Common myeloid progenitor, CD34-positive (primary cell): ENCODE results near the gene MAP2K5.

Experiments
- CTCF ChIA-PET: fragments of 350-600 bp; sonication (Branson Sonifier 250); formaldehyde crosslinking; loops from one replicate; lab custom pipeline; 2021; ENCODE audit warnings: antibody characterized with exemption; lab: Charles Lee
- POLR2A ChIA-PET: fragments of 350-600 bp; sonication (Branson Sonifier 250); formaldehyde crosslinking; loops from one replicate; lab custom pipeline; 2021; ENCODE audit warnings: antibody characterized with exemption; lab: Charles Lee
- DNase-seq, 3 donors: peaks; one replicate each; pipeline versions ENCODE4 v3.0.0 to v3.0.0-alpha.2; 2013
- H3K27ac ChIP-seq, 2 experiments: 1 replicate in 1 of 2; 2 replicates in 1 of 2; pipeline ENCODE4 v1.7.0; 2013; ENCODE audit warnings: inconsistent platforms in 2 of 2, low read length in 2 of 2, mild to moderate bottlenecking in 2 of 2, low read depth in 1 of 2, moderate library complexity in 1 of 2; ENCODE audit not compliant: severe bottlenecking in 2 of 2, insufficient read depth in 1 of 2, poor library complexity in 1 of 2
- H3K27me3 ChIP-seq, 5 experiments: replicated peaks in 2 of 5; 1 replicate in 3 of 5; 2 replicates in 2 of 5; pipeline versions ENCODE4 v1.6.1 to v1.7.0; 2013; ENCODE audit warnings: low read length in 4 of 5, mild to moderate bottlenecking in 2 of 5, moderate library complexity in 2 of 5, inconsistent platforms in 1 of 5; ENCODE audit not compliant: insufficient read depth in 5 of 5, control insufficient read depth in 4 of 5
- H3K36me3 ChIP-seq, 4 experiments: 1 replicate in 2 of 4; 2 replicates in 2 of 4; pipeline versions ENCODE4 v1.6.1 to v1.7.0; 2013; ENCODE audit warnings: low read length in 3 of 4, control low read depth in 1 of 4, mild to moderate bottlenecking in 1 of 4; ENCODE audit not compliant: control insufficient read depth in 4 of 4, insufficient read depth in 4 of 4
- H3K4me1 ChIP-seq, 4 experiments: 1 replicate in 3 of 4; 2 replicates in 1 of 4; pipeline versions ENCODE4 v1.6.1 to v1.7.1; 2013; ENCODE audit warnings: low read length in 3 of 4, mild to moderate bottlenecking in 3 of 4, control low read depth in 1 of 4, inconsistent platforms in 1 of 4, moderate library complexity in 1 of 4; ENCODE audit not compliant: control insufficient read depth in 4 of 4, insufficient read depth in 4 of 4; ENCODE audit errors: control extremely low read depth in 1 of 4
- H3K4me3 ChIP-seq, 7 experiments: 1 replicate in 4 of 7; 2 replicates in 3 of 7; pipeline versions ENCODE4 v1.5.1 to v1.7.0; 2013; ENCODE audit warnings: mild to moderate bottlenecking in 7 of 7, low read length in 6 of 7, moderate library complexity in 6 of 7, inconsistent platforms in 2 of 7, low read depth in 2 of 7, control low read depth in 1 of 7; ENCODE audit not compliant: insufficient read depth in 4 of 7, control insufficient read depth in 1 of 7; ENCODE audit errors: extremely low read depth in 1 of 7
- H3K9me3 ChIP-seq, 5 experiments: 1 replicate in 4 of 5; 2 replicates in 1 of 5; pipeline versions ENCODE4 v1.6.1 to v1.7.1; 2013; ENCODE audit warnings: low read length in 4 of 5, mild to moderate bottlenecking in 2 of 5, inconsistent platforms in 1 of 5, low read depth in 1 of 5, moderate library complexity in 1 of 5; ENCODE audit not compliant: control insufficient read depth in 4 of 5, insufficient read depth in 2 of 5; ENCODE audit errors: control extremely low read depth in 1 of 5
- WGBS: methylation state at CpG from one replicate; pipeline ENCODE4 v1.1.5; 2013; ENCODE audit not compliant: insufficient coverage; 5-methylcytosine and 5-hydroxymethylcytosine counted together

The MAP2K5 gene

GRCh38 chr15:67564021-67564967 is 21.8 kb downstream of the MAP2K5 start:
- no peak overlapping the region for H3K4me3 ChIP-seq
- no peak overlapping the region for H3K27ac ChIP-seq
- ChIA-PET CTCF (interaction anchor here (0.7 kb wide), 2 partner anchors 9 to 18 kb away, joined by 3 read pairs; no protein-coding TSS in a partner anchor), POLR2A (interaction anchor here (0.6 kb wide), 1 partner anchor 17 kb away, joined by 3 read pairs; no protein-coding TSS in a partner anchor)
- peaks cover 0 to 15% (median 10%) of the 10 kb centered on the region in 4 experiments for H3K36me3 ChIP-seq
- peaks cover 0 to 2% (median 0%) of the 10 kb centered on the region in 5 experiments for H3K9me3 ChIP-seq
- 86% methylated on average over 1 of the region's 2 CpGs for WGBS
- peaks cover 0 to 8% (median 3%) of the 10 kb centered on the region in 4 experiments for H3K4me1 ChIP-seq
- no peaks in the 10 kb centered on the region for H3K27me3 ChIP-seq
- no peak for DNase-seq

- Histone ChIP-seq H3K4me3 (no peak overlapping the region), H3K4me1 (peaks cover 0 to 8% (median 3%) of the 10 kb centered on the region in 4 experiments), H3K9me3 (no peaks in the 10 kb centered on the region), H3K36me3 (peaks cover 0 to 10% (median 6%) of the 10 kb centered on the region in 4 experiments), H3K27ac (no peak overlapping the region), H3K27me3 (no peaks in the 10 kb centered on the region)
- DNase-seq, result peak; percentile 14 to 65 (median 60)
- CTCF ChIA-PET, result interaction anchor here (0.7 kb wide), 2 partner anchors 10 to 18 kb away, joined by 3 read pairs; no protein-coding TSS in a partner anchor
- WGBS, result 0% methylated on average over 1 of the region's 3 CpGs
- POLR2A ChIA-PET, result interaction anchor here (0.6 kb wide), 1 partner anchor 16 kb away, joined by 3 read pairs; no protein-coding TSS in a partner anchor
Measured at GRCh38 chr15:67564968-67565345, 22.5 kb downstream of the MAP2K5 start.

- H3K27me3 ChIP-seq, result no peaks in the 10 kb centered on the region
- CTCF ChIA-PET, result interaction anchor here (1.4 kb wide), 1 partner anchor 29 kb away, joined by 3 read pairs; no protein-coding TSS in a partner anchor
- no peak overlapping the region for H3K27ac ChIP-seq
- DNase-seq, result no peak
- H3K4me1 ChIP-seq, result peaks cover 0 to 6% (median 3%) of the 10 kb centered on the region in 4 experiments
- H3K9me3 ChIP-seq, result no peaks in the 10 kb centered on the region
- WGBS, result 97% methylated on average over 3 of the region's 3 CpGs
- peaks cover 0 to 5% (median 2%) of the 10 kb centered on the region in 4 experiments for H3K36me3 ChIP-seq
- H3K4me3 ChIP-seq, result no peak overlapping the region
- POLR2A ChIA-PET, result no interaction called here
Measured at GRCh38 chr15:67569668-67570067, 27.2 kb downstream of the MAP2K5 start.

- ChIA-PET CTCF (interaction anchor here (1.4 kb wide), 1 partner anchor 31 kb away, joined by 3 read pairs; no protein-coding TSS in a partner anchor), POLR2A (no interaction called here)
- H3K36me3 ChIP-seq, result peaks cover 0 to 5% (median 2%) of the 10 kb centered on the region in 4 experiments
- H3K27me3 ChIP-seq, result no peaks in the 10 kb centered on the region
- WGBS, result 100% methylated on average over 4 of the region's 4 CpGs
- H3K27ac ChIP-seq, result no peak overlapping the region
- H3K4me3 ChIP-seq, result no peak overlapping the region
- H3K9me3 ChIP-seq, result no peaks in the 10 kb centered on the region
- DNase-seq, result no peak
- H3K4me1 ChIP-seq, result no peaks in the 10 kb centered on the region
Measured at GRCh38 chr15:67570875-67571647, 28.6 kb downstream of the MAP2K5 start.

GRCh38 chr15:67571648-67572415 is 29.3 kb downstream of the MAP2K5 start:
- POLR2A ChIA-PET, result no interaction called here
- no peak overlapping the region for H3K27ac ChIP-seq
- no peak for DNase-seq
- no peak overlapping the region for H3K4me3 ChIP-seq
- no peaks in the 10 kb centered on the region for H3K27me3 ChIP-seq
- CTCF ChIA-PET, result no interaction called here
- no peaks in the 10 kb centered on the region for H3K4me1 ChIP-seq
- peaks cover 0 to 5% (median 2%) of the 10 kb centered on the region in 4 experiments for H3K36me3 ChIP-seq
- 100% methylated on average over 3 of the region's 5 CpGs for WGBS
- no peaks in the 10 kb centered on the region for H3K9me3 ChIP-seq

GRCh38 chr15:67573194-67573593 is 30.7 kb downstream of the MAP2K5 start:
- ChIA-PET CTCF (no interaction called here), POLR2A (no interaction called here)
- Histone ChIP-seq H3K4me3 (no peak overlapping the region), H3K27ac (no peak overlapping the region), H3K27me3 (no peaks in the 10 kb centered on the region), H3K9me3 (no peaks in the 10 kb centered on the region), H3K4me1 (no peaks in the 10 kb centered on the region), H3K36me3 (peaks cover 0 to 5% (median 2%) of the 10 kb centered on the region in 4 experiments)
- no peak for DNase-seq
- no CpG with 5 or more reads among the region's 3 CpGs for WGBS
